Gastrocnemius medialis (tissue), 4 donors: ENCODE results near the gene NSUN7.

Source experiments
- CTCF ChIP-seq, 5 experiments: fragments of 450-650 bp in 3 of 5; fragments of 200-600 bp in 2 of 5; sonication (generic) in 2 of 5; IDR thresholded peaks in 4 of 5; conservative IDR thresholded peaks in 1 of 5; 1 replicate in 4 of 5; 2 replicates in 1 of 5; pipeline ENCODE4 v1.5.1; 2016 to 2019; ENCODE audit warnings: antibody characterized with exemption in 5 of 5, mild to moderate bottlenecking in 3 of 5, moderate library complexity in 3 of 5
- POLR2A ChIP-seq, 2 donors: fragments of 450-650 bp; IDR thresholded peaks; one replicate each; pipeline ENCODE4 v1.6.1; 2017; ENCODE audit warnings: antibody characterized with exemption in 2 of 2, mild to moderate bottlenecking in 2 of 2, moderate library complexity in 2 of 2

- TF ChIP-seq CTCF (IDR thresholded peaks at IDR 0.05 in 4 of 5, conservative IDR thresholded peaks at IDR 0.05 in 1 of 5): no peak
- no peak for TF ChIP-seq POLR2A (IDR thresholded peaks at IDR 0.05)
Observed at GRCh38 chr4:40702137-40702799, 47.5 kb upstream of the NSUN7 start.
